Stimulated activated CD4-positive, alpha-beta T cell treated with anti-CD3 and anti-CD28 coated beads, Interleukin-4, amount 100 ng/mL, for 48 hours (primary cell): ENCODE data around the gene RFLNA.
A peak's percentile ranks its signal among the peaks of the same experiment; 100 is the strongest.

ENCODE experiments used
- DNase-seq, 2 donors: peaks; one replicate each; pipeline ENCODE4 v3.0.0-alpha.2; 2020; ENCODE audit warnings: low read depth in 2 of 2

RFLNA gene

GRCh38 chr12:124336742-124337520 lies 42.0 kb downstream of the RFLNA start:
- no peak for DNase-seq

DNA sequence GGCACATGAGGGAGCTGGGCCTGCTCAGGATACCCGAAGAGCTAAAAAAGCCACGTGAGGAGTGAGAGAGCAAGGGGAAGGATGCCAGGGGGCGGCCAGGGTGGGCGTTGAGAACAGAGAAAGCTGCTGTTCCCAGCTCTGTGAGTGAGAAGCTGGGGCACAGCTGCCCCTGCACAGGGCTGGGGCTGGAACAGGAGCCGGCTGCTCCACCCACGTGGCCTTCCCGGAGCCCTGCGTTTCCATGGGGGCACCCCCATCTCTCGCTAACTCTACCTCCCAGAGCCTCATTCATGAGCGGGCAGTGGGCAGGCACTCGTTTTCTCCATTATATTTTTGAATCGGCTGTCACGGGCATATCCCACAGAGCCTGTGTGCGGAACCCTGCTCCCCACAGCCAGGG lies 42.7 kb downstream of the RFLNA start:
- DNase-seq = no peak

- no peak for DNase-seq
Observed at GRCh38 chr12:124338448-124338847, 43.6 kb downstream of the RFLNA start.

DNA sequence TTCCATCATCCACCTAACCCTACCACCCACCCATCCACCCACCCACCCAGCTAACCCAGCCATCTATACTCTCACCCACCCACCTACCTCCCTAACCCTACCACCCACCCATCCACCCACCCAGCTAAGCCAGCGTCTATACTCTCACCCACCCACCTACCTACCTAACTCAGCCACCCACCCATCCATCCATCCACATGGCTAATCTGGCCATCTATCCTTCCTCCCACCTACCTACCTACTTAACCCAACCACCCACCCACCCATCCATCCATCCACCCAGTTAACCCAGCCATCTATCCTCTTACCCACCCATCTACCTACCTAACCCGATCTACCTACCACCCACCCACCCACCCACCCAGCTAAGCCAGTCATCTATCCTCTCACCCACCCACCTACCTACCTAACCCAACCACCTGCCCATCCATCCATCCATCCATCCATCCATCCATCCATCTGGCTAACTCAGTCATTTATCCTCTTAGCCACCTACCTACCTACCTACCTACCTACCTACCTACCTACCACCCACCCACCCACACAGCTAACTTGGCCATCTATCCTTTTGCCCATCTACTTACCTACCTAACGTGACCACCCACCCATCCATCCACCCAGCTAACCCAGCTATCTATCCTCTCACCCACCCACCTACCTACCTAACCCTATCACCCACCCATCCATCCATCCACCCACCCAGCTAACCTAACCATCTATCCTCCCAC lies 44.1 kb downstream of the RFLNA start:
- DNase-seq = no peak

DNA sequence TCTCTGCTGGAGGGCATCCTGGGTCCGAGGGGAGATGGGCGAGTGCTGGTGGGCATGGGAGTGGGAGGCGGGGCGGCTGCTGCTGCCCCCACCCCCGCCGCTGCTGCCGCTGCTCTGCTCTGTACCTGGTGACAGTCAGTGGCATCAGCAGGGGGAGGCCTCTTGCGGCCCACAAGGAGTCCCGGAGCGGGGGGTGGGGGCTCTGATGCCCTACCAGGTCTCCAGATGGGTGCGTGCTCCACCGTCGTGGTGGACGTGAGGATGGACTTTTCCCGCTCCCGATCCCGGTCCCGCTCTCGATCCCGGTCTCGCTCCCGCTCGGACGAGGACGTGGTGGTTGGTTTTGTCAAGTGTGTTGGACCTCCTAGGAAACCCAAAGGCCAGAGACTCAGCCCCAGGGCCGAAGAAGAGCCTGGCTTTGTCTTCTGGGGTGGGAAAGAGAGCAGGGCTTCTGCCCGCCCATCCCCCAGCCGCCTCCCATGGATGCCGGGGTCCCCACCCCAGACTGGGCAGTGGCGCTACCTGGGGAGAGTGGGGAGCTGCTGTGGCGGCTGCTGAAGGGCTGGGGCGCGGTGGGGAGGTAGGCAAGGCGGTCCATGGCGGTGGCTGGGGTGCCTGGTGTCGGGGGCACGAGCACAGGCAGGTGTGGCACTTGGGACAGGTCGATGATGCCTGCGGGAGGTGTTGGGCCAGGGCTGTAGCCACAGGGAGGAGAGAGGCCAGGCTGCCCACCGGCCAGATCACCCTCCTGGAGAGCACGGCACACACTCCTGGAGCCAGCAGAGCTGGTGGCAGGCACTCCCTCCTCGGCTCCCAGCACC lies 45.4 kb downstream of the RFLNA start:
- DNase-seq = no peak

DNA sequence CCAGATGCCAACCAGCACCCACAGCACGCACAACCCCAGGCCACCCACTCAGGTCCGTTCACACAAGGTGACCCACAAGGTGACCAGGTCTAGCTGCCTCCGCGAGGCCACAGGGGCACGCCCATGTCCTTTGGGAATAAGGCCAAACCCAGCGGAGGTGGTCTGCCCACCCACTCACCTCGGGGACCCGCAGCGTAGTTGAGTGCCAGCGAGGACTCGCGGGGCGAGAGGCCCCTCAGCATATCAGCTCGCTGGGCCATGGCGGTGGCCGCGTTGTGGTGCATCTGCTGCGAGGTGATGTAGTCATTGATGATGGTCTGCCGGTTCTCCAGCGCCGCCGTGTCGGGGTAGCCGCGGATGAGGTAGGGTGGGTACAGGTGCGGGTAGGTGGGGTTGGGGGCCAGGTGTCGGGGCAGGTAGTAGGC lies 46.8 kb downstream of the RFLNA start:
- no peak for DNase-seq

GRCh38 chr12:124344022-124344421 lies 49.1 kb downstream of the RFLNA start:
- DNase-seq = no peak

GRCh38 chr12:124344526-124344925 lies 49.6 kb downstream of the RFLNA start:
- no peak for DNase-seq

GRCh38 chr12:124345795-124346194 lies 50.9 kb downstream of the RFLNA start:
- DNase-seq = no peak

DNA sequence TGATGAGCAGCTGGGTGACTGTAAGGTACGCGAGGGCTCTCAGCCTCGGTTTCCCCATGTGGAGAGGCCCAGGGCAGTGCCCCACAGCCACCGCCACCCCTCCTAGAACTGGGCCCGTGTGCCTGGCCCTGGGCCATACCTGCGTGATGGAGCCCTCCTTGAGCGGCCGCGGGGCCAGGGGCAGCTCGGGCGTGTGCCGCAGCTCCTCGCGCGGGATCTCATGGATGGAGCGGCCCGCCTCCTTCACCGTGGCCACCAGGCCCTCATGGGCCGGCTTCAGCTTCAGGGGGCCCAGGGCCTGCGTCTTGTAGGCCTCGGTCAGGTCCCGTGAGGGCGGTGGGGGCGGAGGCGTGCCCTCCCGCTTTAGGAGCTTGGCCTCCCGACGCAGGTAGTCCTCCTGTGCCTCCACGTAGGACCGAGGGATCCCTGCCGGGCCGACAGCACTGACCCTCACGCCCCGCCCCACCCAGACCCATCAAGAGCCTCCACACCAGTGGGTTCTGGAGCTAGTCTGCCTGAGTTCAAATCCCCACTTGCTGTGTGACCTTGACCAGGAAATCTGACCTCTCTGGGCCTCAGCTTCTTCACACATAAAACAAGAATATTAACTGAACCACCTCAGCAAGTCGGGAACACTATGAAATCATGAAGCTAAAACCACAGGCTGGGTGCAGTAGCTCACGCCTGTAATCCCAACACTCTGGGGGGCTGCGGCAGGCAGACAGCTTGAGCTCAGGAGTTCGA lies 51.7 kb downstream of the RFLNA start:
- no peak for DNase-seq

GRCh38 chr12:124347335-124347734 lies 52.4 kb downstream of the RFLNA start:
- DNase-seq = no peak

DNA sequence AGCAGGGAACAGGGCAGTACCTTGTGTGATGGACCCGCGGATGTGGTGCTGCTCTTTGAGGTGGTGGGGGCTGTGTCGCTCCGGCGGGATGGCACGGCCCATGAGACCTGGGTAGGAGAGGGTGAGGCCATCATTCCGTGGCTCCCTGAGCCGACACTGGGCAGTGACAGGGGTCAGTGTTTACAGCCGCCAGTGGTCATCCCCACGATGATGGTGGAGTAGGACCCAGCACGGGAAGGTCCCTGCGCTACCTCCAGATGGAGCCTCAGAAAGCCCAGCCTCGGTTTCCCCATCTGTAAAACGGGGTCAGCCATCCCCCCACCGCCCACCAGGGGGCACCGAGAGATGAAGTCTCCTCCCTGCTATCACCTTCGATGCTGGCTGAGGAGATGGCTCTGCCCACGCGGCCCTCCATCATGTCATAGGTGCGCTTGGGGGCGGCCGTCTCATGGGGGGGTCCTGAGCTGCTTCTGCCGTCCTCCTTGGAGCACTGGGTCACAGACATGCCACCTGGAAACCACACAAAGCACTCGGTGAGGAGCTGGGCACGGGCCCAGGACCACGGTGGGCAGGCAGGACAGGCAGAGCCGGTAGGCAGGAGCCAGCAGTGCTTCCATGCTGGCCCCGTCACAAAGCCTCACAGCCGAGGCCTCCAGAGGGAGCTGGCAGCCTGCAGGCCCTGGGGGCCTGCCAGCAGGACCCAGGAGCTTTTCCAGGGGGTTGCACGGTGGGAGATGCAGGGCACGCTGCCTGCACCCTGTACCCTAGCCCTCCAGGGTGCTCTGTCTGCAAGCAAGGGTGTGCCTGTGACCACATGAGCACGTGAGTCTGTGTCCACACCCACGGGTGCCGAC lies 53.1 kb downstream of the RFLNA start:
- peak in 1 of 2 donors; percentile 8 for DNase-seq

DNA sequence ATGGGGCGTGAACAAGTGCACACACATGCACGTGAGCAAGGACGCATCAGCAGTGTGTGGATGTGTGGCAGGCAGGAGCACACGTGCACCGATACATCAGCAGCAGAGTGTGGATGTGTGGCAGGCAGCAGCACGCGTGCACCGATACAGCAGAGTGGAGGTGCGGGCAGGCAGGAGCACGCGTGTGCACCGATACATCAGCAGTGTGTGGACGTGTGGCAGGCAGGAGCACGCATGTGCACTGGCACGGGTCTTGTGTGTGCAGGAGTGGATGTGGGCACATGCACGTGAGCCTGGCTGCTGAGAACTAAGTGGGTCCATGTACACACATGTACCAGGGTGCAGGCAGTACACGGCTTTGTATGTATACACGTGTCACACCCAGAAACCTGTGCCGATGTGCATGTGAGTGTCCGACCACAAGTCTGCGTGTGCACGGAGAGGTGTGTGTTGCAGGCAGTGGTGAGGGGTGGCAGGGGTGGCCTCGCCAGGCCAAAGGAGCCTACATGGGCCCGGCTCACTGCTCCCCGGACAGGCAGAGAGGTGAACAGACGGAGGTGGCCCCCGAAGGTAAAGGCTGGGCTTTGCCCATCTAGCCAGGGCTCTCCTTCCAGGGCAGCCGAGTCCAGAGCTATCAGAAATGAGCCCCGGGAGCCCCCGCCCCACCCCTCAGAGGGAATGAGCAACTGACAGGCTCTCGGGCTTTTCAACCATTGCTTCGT lies 53.9 kb downstream of the RFLNA start:
- no peak for DNase-seq

DNA sequence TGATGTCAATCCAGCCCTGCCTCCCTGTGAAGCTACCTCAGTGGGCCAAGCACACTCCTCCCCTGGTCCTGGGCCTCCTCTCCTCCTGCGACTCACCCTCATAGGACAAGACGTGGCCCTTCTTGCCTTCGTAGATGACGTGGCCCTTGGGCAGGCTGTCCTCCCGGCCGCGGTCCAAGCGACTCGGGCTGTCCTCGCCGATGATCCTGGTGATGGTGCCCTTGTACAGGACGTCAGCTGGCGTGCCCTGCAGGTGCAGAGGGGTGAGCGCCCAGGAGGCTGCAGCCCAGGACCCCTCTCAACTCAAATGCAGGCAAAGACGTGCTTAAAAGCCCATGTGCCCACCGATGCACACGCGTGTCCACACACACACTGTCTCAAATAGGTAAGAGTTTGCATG lies 55.6 kb downstream of the RFLNA start:
- no peak for DNase-seq

GRCh38 chr12:124351422-124351821 lies 56.5 kb downstream of the RFLNA start:
- no peak for DNase-seq

- no peak for DNase-seq
Observed at GRCh38 chr12:124352257-124352656, 57.4 kb downstream of the RFLNA start.

DNA sequence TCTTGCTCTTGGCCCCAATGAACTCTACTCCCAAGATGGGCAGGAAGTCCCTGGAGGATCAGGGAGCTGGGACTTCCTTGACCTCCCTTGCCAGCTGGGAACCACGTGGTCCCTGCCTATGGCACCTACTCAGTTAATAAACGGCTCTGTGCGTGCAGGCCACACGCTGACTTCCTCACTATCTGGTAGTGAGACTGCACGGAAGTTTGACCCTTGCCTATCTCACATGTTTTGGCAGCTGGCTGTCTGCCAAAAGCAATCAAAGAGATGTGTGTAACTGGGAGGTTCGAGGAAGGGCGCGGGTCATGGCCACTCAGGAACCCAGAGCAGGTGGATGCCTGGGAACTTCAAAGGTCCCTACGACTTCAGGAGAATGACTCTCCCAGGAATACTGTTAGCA lies 57.9 kb downstream of the RFLNA start:
- no peak for DNase-seq

DNA sequence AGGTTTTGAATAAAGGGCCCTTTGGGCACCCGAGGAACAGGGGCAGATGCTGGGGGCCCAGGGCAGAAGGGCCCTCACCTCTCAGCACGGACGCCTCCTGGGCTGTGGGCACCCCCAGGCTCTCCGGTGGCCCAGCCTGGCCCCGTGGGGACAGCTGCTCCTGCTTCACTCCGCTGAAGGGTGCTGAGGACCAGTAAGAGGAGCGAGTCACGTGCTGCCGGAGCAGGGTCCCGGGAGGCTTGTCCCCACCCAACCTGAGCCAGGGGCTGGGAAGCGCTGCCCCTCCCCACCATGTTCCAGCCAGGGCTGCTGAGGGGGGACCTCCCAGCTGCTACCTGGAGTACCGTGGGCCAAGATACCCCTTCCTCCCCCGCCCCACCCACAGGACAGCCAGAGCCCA lies 59.5 kb downstream of the RFLNA start:
- DNase-seq = no peak

DNA sequence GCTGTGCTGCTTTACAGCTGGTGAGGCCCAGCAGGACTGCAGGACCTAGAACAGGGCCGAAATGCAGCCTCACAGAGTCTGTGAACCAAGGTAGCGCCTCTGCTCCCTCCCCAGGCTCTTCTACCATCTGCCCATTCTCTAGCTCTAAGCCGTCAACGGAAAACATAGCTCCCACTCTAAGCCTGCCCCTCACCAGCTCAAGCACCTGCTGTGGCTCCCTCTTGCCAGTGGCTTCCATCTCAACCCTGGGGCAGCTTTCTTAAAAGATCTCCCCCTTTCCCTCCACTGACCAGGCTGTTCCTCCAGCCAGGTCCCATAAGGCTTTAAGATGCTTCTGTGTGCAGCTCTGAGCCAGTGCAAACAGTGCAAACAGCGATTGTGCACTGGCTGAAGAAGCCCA lies 61.3 kb downstream of the RFLNA start:
- DNase-seq = no peak

DNA sequence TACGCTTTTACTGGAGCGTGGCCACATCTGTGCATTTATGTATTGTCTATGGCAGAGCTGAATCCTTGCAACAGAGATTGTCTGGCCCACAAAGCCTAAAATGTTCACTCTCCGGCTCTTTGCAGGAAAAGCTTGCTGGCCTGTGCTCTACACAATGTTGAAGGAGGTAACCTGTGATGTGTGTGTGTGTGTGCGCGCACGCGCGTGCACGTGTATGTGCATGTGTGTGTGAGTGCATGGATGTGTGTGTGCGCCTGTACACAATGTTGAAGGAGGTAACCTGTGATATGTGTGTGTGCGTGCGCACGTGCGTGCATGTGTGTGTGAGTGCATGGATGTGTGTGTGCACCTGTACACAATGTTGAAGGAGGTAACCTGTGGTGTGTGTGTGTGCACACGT lies 62.7 kb downstream of the RFLNA start:
- DNase-seq = no peak
